PFSK-1 (cell line): ENCODE results near the gene DOCK9.

Experiments used
- FOXP2 ChIP-seq: optimal IDR thresholded peaks from 2 replicates; pipeline ENCODE3; 2011; ENCODE audit warnings: borderline replicate concordance, control low read depth, inconsistent platforms; ENCODE audit not compliant: insufficient read depth; ENCODE audit errors: extremely low read length, extremely low read depth
- POLR2AphosphoS5 ChIP-seq: IDR thresholded peaks from 2 replicates; pipeline ENCODE4 v1.6.1; 2012; ENCODE audit warnings: low read depth, mild to moderate bottlenecking, control low read depth, low read length, moderate library complexity
- SIN3A ChIP-seq: IDR thresholded peaks from 2 replicates; pipeline ENCODE4 v1.6.1; 2012; ENCODE audit warnings: mild to moderate bottlenecking, low read length, moderate library complexity, borderline replicate concordance; ENCODE audit not compliant: insufficient read depth
- TAF1 ChIP-seq: IDR thresholded peaks from 2 replicates; pipeline ENCODE4 v1.6.1; 2012; ENCODE audit warnings: low read length, control low read depth, borderline replicate concordance; ENCODE audit not compliant: insufficient read depth
- TF ChIP-seq, protein P1 (sequence below), 2 experiments: IDR thresholded peaks; 2 replicates each; pipeline versions ENCODE4 v1.6.1 to v1.8.0; 2011 to 2012; ENCODE audit warnings: low read depth in 2 of 2, low read length in 2 of 2, control low read depth in 1 of 2, inconsistent platforms in 1 of 2, mild to moderate bottlenecking in 1 of 2, moderate library complexity in 1 of 2; ENCODE audit not compliant: insufficient read depth in 1 of 2

Gene DOCK9

DNA sequence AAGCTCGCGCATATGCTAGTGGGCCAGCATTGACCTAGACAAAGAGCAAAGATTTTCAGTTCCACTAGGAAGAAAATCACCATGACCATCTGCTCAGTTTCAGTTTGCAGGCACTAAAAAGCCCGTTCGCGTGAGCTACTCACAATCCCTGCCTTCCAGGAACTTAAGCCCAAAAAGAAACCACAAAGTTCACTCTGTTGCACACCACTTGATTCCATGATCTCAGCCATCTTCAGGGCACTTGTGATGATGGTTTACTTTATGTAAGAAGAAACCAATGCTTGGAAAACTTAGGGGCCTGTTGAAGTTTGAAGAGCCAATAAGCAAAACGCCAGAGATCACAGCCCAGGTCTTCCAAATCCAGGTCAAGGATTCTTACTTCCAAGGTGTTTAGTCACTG, 180.4 kb downstream of the DOCK9 start:
- TF ChIP-seq, protein P1, sequence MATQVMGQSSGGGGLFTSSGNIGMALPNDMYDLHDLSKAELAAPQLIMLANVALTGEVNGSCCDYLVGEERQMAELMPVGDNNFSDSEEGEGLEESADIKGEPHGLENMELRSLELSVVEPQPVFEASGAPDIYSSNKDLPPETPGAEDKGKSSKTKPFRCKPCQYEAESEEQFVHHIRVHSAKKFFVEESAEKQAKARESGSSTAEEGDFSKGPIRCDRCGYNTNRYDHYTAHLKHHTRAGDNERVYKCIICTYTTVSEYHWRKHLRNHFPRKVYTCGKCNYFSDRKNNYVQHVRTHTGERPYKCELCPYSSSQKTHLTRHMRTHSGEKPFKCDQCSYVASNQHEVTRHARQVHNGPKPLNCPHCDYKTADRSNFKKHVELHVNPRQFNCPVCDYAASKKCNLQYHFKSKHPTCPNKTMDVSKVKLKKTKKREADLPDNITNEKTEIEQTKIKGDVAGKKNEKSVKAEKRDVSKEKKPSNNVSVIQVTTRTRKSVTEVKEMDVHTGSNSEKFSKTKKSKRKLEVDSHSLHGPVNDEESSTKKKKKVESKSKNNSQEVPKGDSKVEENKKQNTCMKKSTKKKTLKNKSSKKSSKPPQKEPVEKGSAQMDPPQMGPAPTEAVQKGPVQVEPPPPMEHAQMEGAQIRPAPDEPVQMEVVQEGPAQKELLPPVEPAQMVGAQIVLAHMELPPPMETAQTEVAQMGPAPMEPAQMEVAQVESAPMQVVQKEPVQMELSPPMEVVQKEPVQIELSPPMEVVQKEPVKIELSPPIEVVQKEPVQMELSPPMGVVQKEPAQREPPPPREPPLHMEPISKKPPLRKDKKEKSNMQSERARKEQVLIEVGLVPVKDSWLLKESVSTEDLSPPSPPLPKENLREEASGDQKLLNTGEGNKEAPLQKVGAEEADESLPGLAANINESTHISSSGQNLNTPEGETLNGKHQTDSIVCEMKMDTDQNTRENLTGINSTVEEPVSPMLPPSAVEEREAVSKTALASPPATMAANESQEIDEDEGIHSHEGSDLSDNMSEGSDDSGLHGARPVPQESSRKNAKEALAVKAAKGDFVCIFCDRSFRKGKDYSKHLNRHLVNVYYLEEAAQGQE (IDR thresholded peaks at IDR 0.05; ENCODE audit: insufficient read depth in 1 of 2, low read depth in 2 of 2, low read length in 2 of 2) = no peak
- TF ChIP-seq POLR2AphosphoS5 = no peak
- TF ChIP-seq TAF1 = no peak
- no peak for TF ChIP-seq FOXP2
- no peak for TF ChIP-seq SIN3A

DNA sequence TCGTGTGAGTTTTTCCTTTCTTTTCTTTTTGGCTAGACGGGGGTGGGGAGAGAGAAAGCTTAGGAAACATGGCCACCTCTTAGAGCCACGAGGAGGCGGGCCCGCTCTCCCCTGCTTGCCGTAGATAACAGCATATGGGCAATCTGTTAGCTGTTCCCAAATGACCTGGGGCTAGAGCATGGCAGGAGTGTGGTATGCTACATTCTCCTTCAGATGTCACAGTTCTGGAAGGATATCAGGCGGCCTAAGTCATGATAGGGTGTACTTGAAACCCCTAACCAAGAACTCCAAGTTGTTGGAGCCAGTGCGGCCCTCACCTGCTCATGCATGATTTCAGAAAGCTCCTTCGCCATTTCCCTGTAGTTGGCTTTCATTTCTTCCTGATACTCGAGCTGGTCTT, 181.1 kb downstream of the DOCK9 start:
- no peak for TF ChIP-seq TAF1

GRCh38 chr13:98796191-98796590, 181.7 kb downstream of the DOCK9 start:
- TF ChIP-seq FOXP2 (no peak), POLR2AphosphoS5 (no peak), TAF1 (no peak), SIN3A (no peak)
- TF ChIP-seq, protein P1 (IDR thresholded peaks at IDR 0.05; ENCODE audit: insufficient read depth in 1 of 2, low read depth in 2 of 2, low read length in 2 of 2) = no peak

- TF ChIP-seq SIN3A (no peak), TAF1 (no peak)
Measured at GRCh38 chr13:98795220-98795619, 182.6 kb downstream of the DOCK9 start.

GRCh38 chr13:98794498-98794897, 183.4 kb downstream of the DOCK9 start:
- TF ChIP-seq FOXP2 (no peak), POLR2AphosphoS5 (no peak), SIN3A (no peak), TAF1 (no peak)
- TF ChIP-seq, protein P1 (IDR thresholded peaks at IDR 0.05; ENCODE audit: insufficient read depth in 1 of 2, low read depth in 2 of 2, low read length in 2 of 2) = no peak

GRCh38 chr13:98792785-98793495, 184.9 kb downstream of the DOCK9 start:
- no peak for TF ChIP-seq POLR2AphosphoS5
- no peak for TF ChIP-seq TAF1
- no peak for TF ChIP-seq SIN3A
- no peak for TF ChIP-seq FOXP2
- TF ChIP-seq, protein P1 (IDR thresholded peaks at IDR 0.05; ENCODE audit: insufficient read depth in 1 of 2, low read depth in 2 of 2, low read length in 2 of 2) = no peak
